Measurements from ENCODE around the gene SLC17A3.

DNA sequence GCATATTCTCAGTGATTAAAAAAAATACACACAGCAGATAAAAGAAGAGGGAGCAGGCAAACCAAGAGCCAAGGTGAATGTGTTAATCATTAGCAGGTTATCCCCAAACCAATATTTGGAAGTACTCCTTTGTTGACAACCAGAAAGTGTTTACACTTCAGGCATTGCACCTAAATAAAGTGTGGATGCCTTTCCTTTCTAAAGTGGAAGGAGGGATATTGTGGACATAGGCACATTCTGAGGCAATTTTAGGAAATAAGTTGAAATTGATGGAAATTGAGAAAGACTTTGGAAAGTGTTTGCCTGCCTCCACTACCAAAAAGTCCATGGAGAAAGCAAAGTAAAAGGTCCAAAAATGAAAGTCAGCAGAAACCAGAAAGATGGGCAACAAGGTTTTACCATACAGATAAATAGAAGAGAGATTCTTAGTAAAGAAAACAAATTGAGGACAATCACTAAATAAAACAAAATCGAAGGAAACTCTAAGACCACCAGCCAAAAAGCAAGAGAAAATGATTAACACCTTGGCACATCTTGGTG lies 33.5 kb upstream of the SLC17A3 start:
- TF ChIP-seq, protein P1, sequence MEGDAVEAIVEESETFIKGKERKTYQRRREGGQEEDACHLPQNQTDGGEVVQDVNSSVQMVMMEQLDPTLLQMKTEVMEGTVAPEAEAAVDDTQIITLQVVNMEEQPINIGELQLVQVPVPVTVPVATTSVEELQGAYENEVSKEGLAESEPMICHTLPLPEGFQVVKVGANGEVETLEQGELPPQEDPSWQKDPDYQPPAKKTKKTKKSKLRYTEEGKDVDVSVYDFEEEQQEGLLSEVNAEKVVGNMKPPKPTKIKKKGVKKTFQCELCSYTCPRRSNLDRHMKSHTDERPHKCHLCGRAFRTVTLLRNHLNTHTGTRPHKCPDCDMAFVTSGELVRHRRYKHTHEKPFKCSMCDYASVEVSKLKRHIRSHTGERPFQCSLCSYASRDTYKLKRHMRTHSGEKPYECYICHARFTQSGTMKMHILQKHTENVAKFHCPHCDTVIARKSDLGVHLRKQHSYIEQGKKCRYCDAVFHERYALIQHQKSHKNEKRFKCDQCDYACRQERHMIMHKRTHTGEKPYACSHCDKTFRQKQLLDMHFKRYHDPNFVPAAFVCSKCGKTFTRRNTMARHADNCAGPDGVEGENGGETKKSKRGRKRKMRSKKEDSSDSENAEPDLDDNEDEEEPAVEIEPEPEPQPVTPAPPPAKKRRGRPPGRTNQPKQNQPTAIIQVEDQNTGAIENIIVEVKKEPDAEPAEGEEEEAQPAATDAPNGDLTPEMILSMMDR (conservative IDR thresholded peaks at IDR 0.05; ENCODE audit: low read length) = no peak
- TF ChIP-seq EZH2phosphoT487 (IDR thresholded peaks at IDR 0.05; ENCODE audit: borderline replicate concordance, low read depth, low read length) = no peak

Measured in OCI-LY7 (cell line).